Measurements from ENCODE around the gene PDF. TPM values are rescaled to one million over a fixed set of nuclear protein-coding genes. Genes with fewer than 3 reads are reported as not detected.

Gene PDF
- total and polyA plus RNA-seq, 2 donors (not counting 1 experiment from before 2014, with no cell fraction given), result 5.5 to 9.6 TPM

- H3K36me3 ChIP-seq (replicated peaks in 1 of 2; ENCODE audit: control extremely low read depth in 1 of 2, control insufficient read depth in 1 of 2, extremely low read depth in 1 of 2, insufficient read depth in 2 of 2, low read length in 1 of 2), result peaks cover 1 to 50% of the 10 kb centered on the region in 2 experiments
Measured at GRCh38 chr16:69329369-69330285, 761 bp downstream of the PDF start.

More at GRCh38 chr16:69329369-69330285, 761 bp downstream of the PDF start:
- ATAC-seq (ENCODE audit: low read depth) (peak; percentile 21), DNase-seq (no peak)
- H3K4me2 ChIP-seq (replicated peaks; ENCODE audit: low read depth, low read length, poor library complexity, severe bottlenecking), result peak overlapping the region; percentile 83
- Mint-ChIP-seq H3K27me3 (no peaks in the 10 kb centered on the region), H3K9me3 (ENCODE audit: insufficient read depth) (no peaks in the 10 kb centered on the region), H3K4me1 (peaks cover 39% of the 10 kb centered on the region), H3K27ac (peak overlapping the region; percentile 72), H3K4me3 (peak overlapping the region; percentile 76)
- ChIA-PET CTCF (interaction anchor here (0.8 to 1.7 kb wide), 6 partner anchors 9 to 809 kb away, joined by 3 to 7 read pairs (median 4); partner anchors contain the start of genes COG8 and NIP7), POLR2A (interaction anchor here (2.5 kb wide), 1 partner anchor 9 kb away, joined by 11 read pairs; the partner anchor contains the start of genes COG8 and NIP7)
- peak overlapping the region in 4 of 5 experiments; percentile 64 to 88 (median 74) for H3K4me3 ChIP-seq (ENCODE audit: control extremely low read depth in 1 of 5, extremely low read depth in 1 of 5, insufficient read depth in 1 of 5, low read depth in 2 of 5, low read length in 4 of 5)
- H3K4me1 ChIP-seq (ENCODE audit: control insufficient read depth in 2 of 2, insufficient read depth in 2 of 2, low read length in 2 of 2), result peaks cover 15 to 32% of the 10 kb centered on the region in 2 donors
- no peaks in the 10 kb centered on the region for H3K9me3 ChIP-seq (ENCODE audit: control extremely low read depth in 1 of 3, control insufficient read depth in 2 of 3, insufficient read depth in 1 of 3, low read length in 2 of 3)
- H3K27ac ChIP-seq (ENCODE audit: low read length in 2 of 2), result peak overlapping the region in 1 of 2 donors; percentile 88
- peaks cover 74% of the 10 kb centered on the region for H3K79me2 ChIP-seq (ENCODE audit: control insufficient read depth, insufficient read depth, low read length)
- intact Hi-C loops (cut with micrococcal nuclease), result loop anchor here (1.0 to 2.0 kb wide), 5 partner anchors 10 to 235 kb away; partner anchors contain the start of genes COG8, CYB5B, NFAT5 and NIP7
- peak overlapping the region; percentile 98 for H2AFZ ChIP-seq (ENCODE audit: insufficient read depth, low read depth, low read length, poor library complexity, severe bottlenecking)
- H3K27me3 ChIP-seq (replicated peaks in 1 of 4; ENCODE audit: control extremely low read depth in 1 of 4, control insufficient read depth in 3 of 4, insufficient read depth in 4 of 4, low read length in 3 of 4), result no peaks in the 10 kb centered on the region
- 11% methylated on average over 77 of the region's 77 CpGs for WGBS (ENCODE audit: insufficient coverage)
- peaks cover 31% of the 10 kb centered on the region for H4K20me1 ChIP-seq (ENCODE audit: control insufficient read depth, insufficient read depth, low read length, poor library complexity, severe bottlenecking)
- TF ChIP-seq EZH2 (IDR thresholded peaks at IDR 0.05; ENCODE audit: borderline replicate concordance, insufficient read depth, low read depth, low read length, poor library complexity, severe bottlenecking) (no peak), CTCF (IDR thresholded peaks at IDR 0.05) (no peak)
- peak overlapping the region; percentile 78 for H3K9ac ChIP-seq (ENCODE audit: low read length)

Measured in B cell (primary cell).